ENCODE measurements around the gene NHS.

The NHS gene

GRCh38 chrX:17623750-17624149 is 248.8 kb downstream of the NHS start:
- DNase-seq (ENCODE audit: low spot score): no peak

- no peak for DNase-seq (ENCODE audit: low spot score)
Measured at GRCh38 chrX:17627026-17627425, 252.0 kb downstream of the NHS start.

- DNase-seq (ENCODE audit: low spot score): no peak
Measured at GRCh38 chrX:17628976-17629375, 254.0 kb downstream of the NHS start.

- no peak for DNase-seq (ENCODE audit: low spot score)
Measured at GRCh38 chrX:17629519-17629918, 254.5 kb downstream of the NHS start.

GRCh38 chrX:17631647-17632046 is 256.6 kb downstream of the NHS start:
- no peak for DNase-seq (ENCODE audit: low spot score)

- no peak for DNase-seq (ENCODE audit: low spot score)
Measured at GRCh38 chrX:17632942-17633341, 257.9 kb downstream of the NHS start.

GRCh38 chrX:17633546-17633945 is 258.5 kb downstream of the NHS start:
- no peak for DNase-seq (ENCODE audit: low spot score)

- DNase-seq (ENCODE audit: low spot score): no peak
Measured at GRCh38 chrX:17634542-17635207, 259.7 kb downstream of the NHS start.

- DNase-seq (ENCODE audit: low spot score): no peak
Measured at GRCh38 chrX:17635231-17635630, 260.2 kb downstream of the NHS start.

GRCh38 chrX:17637235-17637634 is 262.2 kb downstream of the NHS start:
- no peak for DNase-seq (ENCODE audit: low spot score)

- DNase-seq (ENCODE audit: low spot score): no peak
Measured at GRCh38 chrX:17638731-17639130, 263.7 kb downstream of the NHS start.

GRCh38 chrX:17642891-17643290 is 267.9 kb downstream of the NHS start:
- no peak for DNase-seq (ENCODE audit: low spot score)

GRCh38 chrX:17643528-17643927 is 268.5 kb downstream of the NHS start:
- no peak for DNase-seq (ENCODE audit: low spot score)

- no peak for DNase-seq (ENCODE audit: low spot score)
Measured at GRCh38 chrX:17644001-17644400, 269.0 kb downstream of the NHS start.

- DNase-seq (ENCODE audit: low spot score): no peak
Measured at GRCh38 chrX:17654116-17654515, 279.1 kb downstream of the NHS start.

GRCh38 chrX:17655211-17656034 is 280.4 kb downstream of the NHS start:
- no peak for DNase-seq (ENCODE audit: low spot score)

GRCh38 chrX:17656035-17656418 is 281.0 kb downstream of the NHS start:
- no peak for DNase-seq (ENCODE audit: low spot score)

- no peak for DNase-seq (ENCODE audit: low spot score)
Measured at GRCh38 chrX:17656556-17656955, 281.6 kb downstream of the NHS start.

GRCh38 chrX:17662391-17662790 is 287.4 kb downstream of the NHS start:
- no peak for DNase-seq (ENCODE audit: low spot score)

- DNase-seq (ENCODE audit: low spot score): no peak
Measured at GRCh38 chrX:17668929-17669328, 293.9 kb downstream of the NHS start.

GRCh38 chrX:17669458-17669857 is 294.5 kb downstream of the NHS start:
- DNase-seq (ENCODE audit: low spot score): no peak

GRCh38 chrX:17669891-17670290 is 294.9 kb downstream of the NHS start:
- DNase-seq (ENCODE audit: low spot score): no peak

GRCh38 chrX:17670874-17671273 is 295.9 kb downstream of the NHS start:
- DNase-seq (ENCODE audit: low spot score): no peak

- no peak for DNase-seq (ENCODE audit: low spot score)
Measured at GRCh38 chrX:17674601-17675000, 299.6 kb downstream of the NHS start.

Data from activated CD4-positive, alpha-beta T cell treated with anti-CD3 and anti-CD28 coated beads, Interleukin-2, Interleukin-4, amounts not matched to agents 100 ng/mL and 50 ng/mL, durations not matched to agents 16 hours and 8 hours (primary cell).